ENCODE results near the gene TBX1. TPM values are rescaled to one million over a fixed set of nuclear protein-coding genes. Genes with fewer than 3 reads are reported as not detected.

Gene TBX1
- total RNA-seq, 1 donor from 2014 or later, result not detected

GRCh38 chr22:19802001-19802893 is 41.7 kb downstream of the TBX1 start:
- H3K9me3 Mint-ChIP-seq, result no peaks in the 10 kb centered on the region
- peaks cover 28% of the 10 kb centered on the region for H3K36me3 Mint-ChIP-seq (ENCODE audit: low read depth)
- intact Hi-C loops (cut with micrococcal nuclease), result no loop called here
- no peak overlapping the region for H3K27ac Mint-ChIP-seq
- TF ChIP-seq CTCF (IDR thresholded peaks at IDR 0.05), result no peak
- POLR2A ChIA-PET, result no interaction called here
- no peak for ATAC-seq (ENCODE audit: low read depth)
- H3K27me3 Mint-ChIP-seq, result no peaks in the 10 kb centered on the region
- no peak for DNase-seq
- H3K4me1 Mint-ChIP-seq, result no peaks in the 10 kb centered on the region
- no peak overlapping the region for H3K4me3 Mint-ChIP-seq
- CTCF ChIA-PET, result no interaction called here

GRCh38 chr22:19802894-19803735 is 42.5 kb downstream of the TBX1 start:
- DNase-seq (no peak), ATAC-seq (ENCODE audit: low read depth) (no peak)
- ChIA-PET POLR2A (no interaction called here), CTCF (no interaction called here)
- peaks cover 30% of the 10 kb centered on the region for H3K36me3 Mint-ChIP-seq (ENCODE audit: low read depth)
- no peak overlapping the region for H3K27ac Mint-ChIP-seq
- TF ChIP-seq CTCF (IDR thresholded peaks at IDR 0.05), result no peak
- H3K27me3 Mint-ChIP-seq, result no peaks in the 10 kb centered on the region
- H3K4me1 Mint-ChIP-seq, result no peaks in the 10 kb centered on the region
- no peaks in the 10 kb centered on the region for H3K9me3 Mint-ChIP-seq
- H3K4me3 Mint-ChIP-seq, result no peak overlapping the region
- intact Hi-C loops (cut with micrococcal nuclease), result no loop called here

- Mint-ChIP-seq H3K4me1 (no peaks in the 10 kb centered on the region), H3K27ac (no peak overlapping the region), H3K4me3 (no peak overlapping the region), H3K9me3 (no peaks in the 10 kb centered on the region), H3K27me3 (no peaks in the 10 kb centered on the region), H3K36me3 (ENCODE audit: low read depth) (peaks cover 30% of the 10 kb centered on the region)
- ChIA-PET CTCF (no interaction called here), POLR2A (no interaction called here)
- DNase-seq (no peak), ATAC-seq (ENCODE audit: low read depth) (no peak)
- intact Hi-C loops (cut with micrococcal nuclease), result no loop called here
- no peak for TF ChIP-seq CTCF (IDR thresholded peaks at IDR 0.05)
Observed at GRCh38 chr22:19803736-19804267, 43.2 kb downstream of the TBX1 start.

- no peaks in the 10 kb centered on the region for H3K9me3 Mint-ChIP-seq
- H3K36me3 Mint-ChIP-seq (ENCODE audit: low read depth), result peaks cover 26% of the 10 kb centered on the region
- no peak overlapping the region for H3K27ac Mint-ChIP-seq
- ATAC-seq (ENCODE audit: low read depth), result no peak
- no peak for TF ChIP-seq CTCF (IDR thresholded peaks at IDR 0.05)
- no peak for DNase-seq
- intact Hi-C loops (cut with micrococcal nuclease), result no loop called here
- POLR2A ChIA-PET, result no interaction called here
- no peaks in the 10 kb centered on the region for H3K27me3 Mint-ChIP-seq
- CTCF ChIA-PET, result no interaction called here
- no peak overlapping the region for H3K4me3 Mint-ChIP-seq
- no peaks in the 10 kb centered on the region for H3K4me1 Mint-ChIP-seq
Observed at GRCh38 chr22:19805821-19806212, 45.2 kb downstream of the TBX1 start.
